ENCODE measurements around the gene DNAJC15.
"Not testable (repeated sequence)": the region's sequence is repeated elsewhere in the genome, so short reads cannot be mapped to it uniquely, and the experiment has no call there.

Gene DNAJC15

GRCh38 chr13:43041369-43041921 is 18.1 kb downstream of the DNAJC15 start:
- Histone ChIP-seq H3K9ac (ENCODE audit: low read depth, low read length, poor library complexity, severe bottlenecking) (no peak overlapping the region), H3K79me2 (ENCODE audit: insufficient read depth, low read length) (no peaks in the 10 kb centered on the region), H3F3A (ENCODE audit: low read depth) (no peaks in the 10 kb centered on the region), H3K27me3 (ENCODE audit: insufficient read depth, low read length, poor library complexity, severe bottlenecking) (no peaks in the 10 kb centered on the region), H3K4me3 (ENCODE audit: low read length, poor library complexity, severe bottlenecking) (no peak overlapping the region), H4K20me1 (ENCODE audit: insufficient read depth, low read length, poor library complexity, severe bottlenecking) (no peaks in the 10 kb centered on the region), H3K9me3 (ENCODE audit: insufficient read depth, low read depth, low read length) (no peaks in the 10 kb centered on the region), H3K36me3 (ENCODE audit: insufficient read depth, low read length) (no peaks in the 10 kb centered on the region), H3K9me2 (replicated peaks; ENCODE audit: low read depth, low read length) (no peaks in the 10 kb centered on the region), H3K4me1 (ENCODE audit: insufficient read depth, low read length, poor library complexity, severe bottlenecking) (no peaks in the 10 kb centered on the region), H2AFZ (ENCODE audit: low read length) (no peak overlapping the region), H3K4me2 (ENCODE audit: low read depth, low read length, poor library complexity, severe bottlenecking) (no peak overlapping the region)
- TF ChIP-seq CTCF (conservative IDR thresholded peaks at IDR 0.05; ENCODE audit: low read length) (no peak), EZH2phosphoT487 (IDR thresholded peaks at IDR 0.05; ENCODE audit: borderline replicate concordance) (no peak)

- TF ChIP-seq EZH2phosphoT487 (IDR thresholded peaks at IDR 0.05; ENCODE audit: borderline replicate concordance) (no peak), CTCF (conservative IDR thresholded peaks at IDR 0.05; ENCODE audit: low read length) (no peak)
- Histone ChIP-seq H3K4me3 (ENCODE audit: low read length, poor library complexity, severe bottlenecking) (no peak overlapping the region), H3K9me3 (ENCODE audit: insufficient read depth, low read depth, low read length) (no peaks in the 10 kb centered on the region), H3K36me3 (ENCODE audit: insufficient read depth, low read length) (no peaks in the 10 kb centered on the region), H3K4me1 (ENCODE audit: insufficient read depth, low read length, poor library complexity, severe bottlenecking) (no peaks in the 10 kb centered on the region), H3K9me2 (replicated peaks; ENCODE audit: low read depth, low read length) (no peaks in the 10 kb centered on the region), H3F3A (ENCODE audit: low read depth) (no peaks in the 10 kb centered on the region), H3K79me2 (ENCODE audit: insufficient read depth, low read length) (no peaks in the 10 kb centered on the region), H4K20me1 (ENCODE audit: insufficient read depth, low read length, poor library complexity, severe bottlenecking) (no peaks in the 10 kb centered on the region), H3K27me3 (ENCODE audit: insufficient read depth, low read length, poor library complexity, severe bottlenecking) (no peaks in the 10 kb centered on the region), H3K9ac (ENCODE audit: low read depth, low read length, poor library complexity, severe bottlenecking) (no peak overlapping the region), H2AFZ (ENCODE audit: low read length) (no peak overlapping the region), H3K4me2 (ENCODE audit: low read depth, low read length, poor library complexity, severe bottlenecking) (no peak overlapping the region)
Measured at GRCh38 chr13:43042410-43042921, 19.1 kb downstream of the DNAJC15 start.

- Histone ChIP-seq H3F3A (ENCODE audit: low read depth) (no peaks in the 10 kb centered on the region), H3K4me2 (ENCODE audit: low read depth, low read length, poor library complexity, severe bottlenecking) (no peak overlapping the region), H3K4me3 (ENCODE audit: low read length, poor library complexity, severe bottlenecking) (no peak overlapping the region), H3K9me3 (ENCODE audit: insufficient read depth, low read depth, low read length) (no peaks in the 10 kb centered on the region), H2AFZ (ENCODE audit: low read length) (no peak overlapping the region), H3K9ac (ENCODE audit: low read depth, low read length, poor library complexity, severe bottlenecking) (no peak overlapping the region), H3K4me1 (ENCODE audit: insufficient read depth, low read length, poor library complexity, severe bottlenecking) (no peaks in the 10 kb centered on the region), H3K9me2 (replicated peaks; ENCODE audit: low read depth, low read length) (no peaks in the 10 kb centered on the region), H3K27me3 (ENCODE audit: insufficient read depth, low read length, poor library complexity, severe bottlenecking) (no peaks in the 10 kb centered on the region), H3K79me2 (ENCODE audit: insufficient read depth, low read length) (no peaks in the 10 kb centered on the region), H3K36me3 (ENCODE audit: insufficient read depth, low read length) (no peaks in the 10 kb centered on the region), H4K20me1 (ENCODE audit: insufficient read depth, low read length, poor library complexity, severe bottlenecking) (no peaks in the 10 kb centered on the region)
- TF ChIP-seq EZH2phosphoT487 (IDR thresholded peaks at IDR 0.05; ENCODE audit: borderline replicate concordance) (no peak), CTCF (conservative IDR thresholded peaks at IDR 0.05; ENCODE audit: low read length) (no peak)
Measured at GRCh38 chr13:43044720-43045301, 21.4 kb downstream of the DNAJC15 start.

DNA sequence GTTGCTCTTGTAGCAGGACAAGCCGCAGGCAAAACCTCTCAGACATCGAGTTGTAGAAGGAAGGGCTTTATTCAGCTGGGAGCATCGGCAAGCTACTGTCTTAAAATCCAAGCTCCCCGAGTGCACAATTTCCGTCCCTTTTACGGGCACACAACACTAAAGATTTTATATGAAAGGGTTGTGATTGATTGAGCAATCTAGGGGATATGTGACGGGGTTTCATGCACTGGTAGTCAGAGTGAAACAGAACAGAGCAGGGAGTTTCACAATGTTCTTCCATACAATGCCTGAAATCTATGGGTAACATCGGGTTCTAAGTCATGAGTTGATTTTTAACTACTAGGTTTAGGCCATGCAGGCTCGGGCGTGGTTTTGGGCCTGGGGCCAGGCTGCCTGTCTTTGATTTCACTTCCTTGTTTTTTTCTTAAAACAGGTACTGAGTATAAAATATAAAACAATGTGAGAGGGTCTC is 22.0 kb downstream of the DNAJC15 start:
- H3K9me3 ChIP-seq (ENCODE audit: insufficient read depth, low read depth, low read length); H3F3A ChIP-seq (ENCODE audit: low read depth); H3K4me3 ChIP-seq (ENCODE audit: low read length, poor library complexity, severe bottlenecking); H2AFZ ChIP-seq (ENCODE audit: low read length); H3K9me2 ChIP-seq (replicated peaks; ENCODE audit: low read depth, low read length); H3K27me3 ChIP-seq (ENCODE audit: insufficient read depth, low read length, poor library complexity, severe bottlenecking); H3K9ac ChIP-seq (ENCODE audit: low read depth, low read length, poor library complexity, severe bottlenecking); H3K4me2 ChIP-seq (ENCODE audit: low read depth, low read length, poor library complexity, severe bottlenecking); H3K4me1 ChIP-seq (ENCODE audit: insufficient read depth, low read length, poor library complexity, severe bottlenecking); H3K79me2 ChIP-seq (ENCODE audit: insufficient read depth, low read length); H3K36me3 ChIP-seq (ENCODE audit: insufficient read depth, low read length); H4K20me1 ChIP-seq (ENCODE audit: insufficient read depth, low read length, poor library complexity, severe bottlenecking): not testable (repeated sequence)

All from Loucy (cell line).